ENCODE results near the gene PTPRK.

The PTPRK gene

GRCh38 chr6:128200789-128201188 is 319.6 kb downstream of the PTPRK start:
- Histone ChIP-seq H3K27ac (ENCODE audit: low read depth, low read length) (no peak overlapping the region), H3K9ac (ENCODE audit: low read length) (no peak overlapping the region), H3K36me3 (ENCODE audit: insufficient read depth, low read length) (no peaks in the 10 kb centered on the region), H3K4me3 (ENCODE audit: low read depth in 1 of 2, low read length in 2 of 2) (no peak overlapping the region), H3K27me3 (ENCODE audit: control insufficient read depth in 1 of 2, insufficient read depth in 2 of 2, low read length in 2 of 2) (no peaks in the 10 kb centered on the region), H3K9me3 (ENCODE audit: low read length) (no peaks in the 10 kb centered on the region), H3K4me1 (ENCODE audit: insufficient read depth, low read length) (no peaks in the 10 kb centered on the region)

GRCh38 chr6:128199461-128199860 is 320.9 kb downstream of the PTPRK start:
- Histone ChIP-seq H3K9ac (ENCODE audit: low read length) (no peak overlapping the region), H3K27ac (ENCODE audit: low read depth, low read length) (no peak overlapping the region), H3K27me3 (ENCODE audit: control insufficient read depth in 1 of 2, insufficient read depth in 2 of 2, low read length in 2 of 2) (no peaks in the 10 kb centered on the region), H3K9me3 (ENCODE audit: low read length) (no peaks in the 10 kb centered on the region), H3K36me3 (ENCODE audit: insufficient read depth, low read length) (no peaks in the 10 kb centered on the region), H3K4me3 (ENCODE audit: low read depth in 1 of 2, low read length in 2 of 2) (no peak overlapping the region), H3K4me1 (ENCODE audit: insufficient read depth, low read length) (no peaks in the 10 kb centered on the region)

GRCh38 chr6:128192972-128193371 is 327.4 kb downstream of the PTPRK start:
- H3K4me1 ChIP-seq (ENCODE audit: insufficient read depth, low read length) = no peaks in the 10 kb centered on the region

GRCh38 chr6:128188678-128189077 is 331.7 kb downstream of the PTPRK start:
- peaks cover 5% of the 10 kb centered on the region for H3K36me3 ChIP-seq (ENCODE audit: insufficient read depth, low read length)
- H3K9ac ChIP-seq (ENCODE audit: low read length) = no peak overlapping the region
- no peaks in the 10 kb centered on the region for H3K27me3 ChIP-seq (ENCODE audit: control insufficient read depth in 1 of 2, insufficient read depth in 2 of 2, low read length in 2 of 2)
- H3K27ac ChIP-seq (ENCODE audit: low read depth, low read length) = no peak overlapping the region
- H3K9me3 ChIP-seq (ENCODE audit: low read length) = no peaks in the 10 kb centered on the region
- H3K4me3 ChIP-seq (ENCODE audit: low read depth in 1 of 2, low read length in 2 of 2) = no peak overlapping the region
- H3K4me1 ChIP-seq (ENCODE audit: insufficient read depth, low read length) = no peaks in the 10 kb centered on the region

More at GRCh38 chr6:128192972-128193371, 327.4 kb downstream of the PTPRK start:
- no peaks in the 10 kb centered on the region for H3K36me3 ChIP-seq (ENCODE audit: insufficient read depth, low read length)
- H3K4me3 ChIP-seq (ENCODE audit: low read depth in 1 of 2, low read length in 2 of 2) = no peak overlapping the region
- H3K9me3 ChIP-seq (ENCODE audit: low read length) = no peaks in the 10 kb centered on the region
- no peaks in the 10 kb centered on the region for H3K27me3 ChIP-seq (ENCODE audit: control insufficient read depth in 1 of 2, insufficient read depth in 2 of 2, low read length in 2 of 2)
- no peak overlapping the region for H3K27ac ChIP-seq (ENCODE audit: low read depth, low read length)
- no peak overlapping the region for H3K9ac ChIP-seq (ENCODE audit: low read length)

GRCh38 chr6:128186729-128187128 is 333.7 kb downstream of the PTPRK start:
- Histone ChIP-seq H3K36me3 (ENCODE audit: insufficient read depth, low read length) (peaks cover 5% of the 10 kb centered on the region), H3K4me3 (ENCODE audit: low read depth in 1 of 2, low read length in 2 of 2) (no peak overlapping the region), H3K27me3 (ENCODE audit: control insufficient read depth in 1 of 2, insufficient read depth in 2 of 2, low read length in 2 of 2) (no peaks in the 10 kb centered on the region), H3K4me1 (ENCODE audit: insufficient read depth, low read length) (no peaks in the 10 kb centered on the region), H3K9me3 (ENCODE audit: low read length) (no peaks in the 10 kb centered on the region), H3K9ac (ENCODE audit: low read length) (no peak overlapping the region), H3K27ac (ENCODE audit: low read depth, low read length) (no peak overlapping the region)

- Histone ChIP-seq H3K36me3 (ENCODE audit: insufficient read depth, low read length) (peaks cover 5% of the 10 kb centered on the region), H3K9me3 (ENCODE audit: low read length) (no peaks in the 10 kb centered on the region), H3K4me3 (ENCODE audit: low read depth in 1 of 2, low read length in 2 of 2) (no peak overlapping the region), H3K27me3 (ENCODE audit: control insufficient read depth in 1 of 2, insufficient read depth in 2 of 2, low read length in 2 of 2) (no peaks in the 10 kb centered on the region), H3K4me1 (ENCODE audit: insufficient read depth, low read length) (no peaks in the 10 kb centered on the region), H3K9ac (ENCODE audit: low read length) (no peak overlapping the region), H3K27ac (ENCODE audit: low read depth, low read length) (no peak overlapping the region)
These were observed 340.4 kb downstream of the PTPRK start for GRCh38 chr6:128179876-128180438.

GRCh38 chr6:128174724-128175123 is 345.7 kb downstream of the PTPRK start:
- Histone ChIP-seq H3K9ac (ENCODE audit: low read length) (no peak overlapping the region), H3K9me3 (ENCODE audit: low read length) (no peaks in the 10 kb centered on the region), H3K4me3 (ENCODE audit: low read depth in 1 of 2, low read length in 2 of 2) (no peak overlapping the region), H3K36me3 (ENCODE audit: insufficient read depth, low read length) (no peaks in the 10 kb centered on the region), H3K4me1 (ENCODE audit: insufficient read depth, low read length) (no peaks in the 10 kb centered on the region), H3K27me3 (ENCODE audit: control insufficient read depth in 1 of 2, insufficient read depth in 2 of 2, low read length in 2 of 2) (no peaks in the 10 kb centered on the region), H3K27ac (ENCODE audit: low read depth, low read length) (no peak overlapping the region)

GRCh38 chr6:128172752-128173682 is 347.4 kb downstream of the PTPRK start:
- Histone ChIP-seq H3K9me3 (ENCODE audit: low read length) (no peaks in the 10 kb centered on the region), H3K4me1 (ENCODE audit: insufficient read depth, low read length) (no peaks in the 10 kb centered on the region), H3K36me3 (ENCODE audit: insufficient read depth, low read length) (no peaks in the 10 kb centered on the region), H3K27ac (ENCODE audit: low read depth, low read length) (no peak overlapping the region), H3K4me3 (ENCODE audit: low read depth in 1 of 2, low read length in 2 of 2) (no peak overlapping the region), H3K27me3 (ENCODE audit: control insufficient read depth in 1 of 2, insufficient read depth in 2 of 2, low read length in 2 of 2) (no peaks in the 10 kb centered on the region), H3K9ac (ENCODE audit: low read length) (no peak overlapping the region)

GRCh38 chr6:128172081-128172480 is 348.3 kb downstream of the PTPRK start:
- H3K27me3 ChIP-seq (ENCODE audit: control insufficient read depth in 1 of 2, insufficient read depth in 2 of 2, low read length in 2 of 2) = no peaks in the 10 kb centered on the region
- no peak overlapping the region for H3K4me3 ChIP-seq (ENCODE audit: low read depth in 1 of 2, low read length in 2 of 2)
- H3K36me3 ChIP-seq (ENCODE audit: insufficient read depth, low read length) = no peaks in the 10 kb centered on the region
- no peak overlapping the region for H3K9ac ChIP-seq (ENCODE audit: low read length)
- no peaks in the 10 kb centered on the region for H3K9me3 ChIP-seq (ENCODE audit: low read length)
- no peaks in the 10 kb centered on the region for H3K4me1 ChIP-seq (ENCODE audit: insufficient read depth, low read length)
- H3K27ac ChIP-seq (ENCODE audit: low read depth, low read length) = no peak overlapping the region

- Histone ChIP-seq H3K36me3 (ENCODE audit: insufficient read depth, low read length) (no peaks in the 10 kb centered on the region), H3K27ac (ENCODE audit: low read depth, low read length) (no peak overlapping the region), H3K4me1 (ENCODE audit: insufficient read depth, low read length) (no peaks in the 10 kb centered on the region), H3K4me3 (ENCODE audit: low read depth in 1 of 2, low read length in 2 of 2) (no peak overlapping the region), H3K9ac (ENCODE audit: low read length) (no peak overlapping the region), H3K9me3 (ENCODE audit: low read length) (no peaks in the 10 kb centered on the region), H3K27me3 (ENCODE audit: control insufficient read depth in 1 of 2, insufficient read depth in 2 of 2, low read length in 2 of 2) (no peaks in the 10 kb centered on the region)
These were observed 349.2 kb downstream of the PTPRK start for GRCh38 chr6:128171182-128171581.

GRCh38 chr6:128168244-128168643 is 352.2 kb downstream of the PTPRK start:
- Histone ChIP-seq H3K27ac (ENCODE audit: low read depth, low read length) (no peak overlapping the region), H3K4me3 (ENCODE audit: low read depth in 1 of 2, low read length in 2 of 2) (no peak overlapping the region), H3K36me3 (ENCODE audit: insufficient read depth, low read length) (no peaks in the 10 kb centered on the region), H3K9ac (ENCODE audit: low read length) (no peak overlapping the region), H3K4me1 (ENCODE audit: insufficient read depth, low read length) (no peaks in the 10 kb centered on the region), H3K9me3 (ENCODE audit: low read length) (no peaks in the 10 kb centered on the region), H3K27me3 (ENCODE audit: control insufficient read depth in 1 of 2, insufficient read depth in 2 of 2, low read length in 2 of 2) (no peaks in the 10 kb centered on the region)
